ENCODE measurements around the gene CHKA. TPM values are rescaled to one million over a fixed set of nuclear protein-coding genes. Genes with fewer than 3 reads are reported as not detected.

CHKA gene
- polyA plus RNA-seq, 1 of the 3 experiments (the other 2 are of a cell fraction) = 12.3 TPM

- H3F3A ChIP-seq (replicated peaks; ENCODE audit: insufficient read depth) = no peaks in the 10 kb centered on the region
- WGBS (ENCODE audit: low lambda C conversion rate) = 82% methylated on average over 8 of the region's 8 CpGs
- CTCF ChIA-PET = interaction anchor here (1.2 kb wide), 1 partner anchor 10 kb away, joined by 4 read pairs; no protein-coding TSS in a partner anchor
- no peak for TF ChIP-seq GABPA (IDR thresholded peaks at IDR 0.05; ENCODE audit: low read depth)
- TF ChIP-seq YY1 (IDR thresholded peaks at IDR 0.05; ENCODE audit: low read depth) = no peak
- TF ChIP-seq ZBTB33 (IDR thresholded peaks at IDR 0.05; ENCODE audit: borderline replicate concordance, low read depth) = no peak
- no peak for TF ChIP-seq MXI1 (IDR thresholded peaks at IDR 0.05; ENCODE audit: low read depth, low read length)
- no peak for TF ChIP-seq SIN3A (IDR thresholded peaks at IDR 0.05; ENCODE audit: borderline replicate concordance, low read depth, low read length)
- TF ChIP-seq NFIC (IDR thresholded peaks at IDR 0.05; ENCODE audit: borderline replicate concordance) = no peak
- TF ChIP-seq CTCF (IDR thresholded peaks at IDR 0.05) = no peak
- TF ChIP-seq FOSL2 (IDR thresholded peaks at IDR 0.05; ENCODE audit: borderline replicate concordance, low read depth) = no peak
- TF ChIP-seq RCOR1 (IDR thresholded peaks at IDR 0.05; ENCODE audit: low read length) = no peak
- TF ChIP-seq MEF2A (IDR thresholded peaks at IDR 0.05; ENCODE audit: borderline replicate concordance, low read depth) = no peak
- TF ChIP-seq GATA2 (CRISPR knock-in tag; IDR thresholded peaks at IDR 0.05) = no peak
- no peak overlapping the region for H3K4me2 ChIP-seq
- POLR2A ChIA-PET = no interaction called here
- H2AFZ ChIP-seq (ENCODE audit: low read depth) = no peak overlapping the region
- 0 out of 2 replicates have a peak, but pooled peaks cover 4% of the 10 kb centered on the region for H4K20me1 ChIP-seq (ENCODE audit: insufficient read depth)
- DNase-seq = no peak
- H3K4me3 ChIP-seq (ENCODE audit: low read depth in 2 of 2, low read length in 1 of 2) = no peak overlapping the region
- H3K36me3 ChIP-seq (replicated peaks in 1 of 2; ENCODE audit: control insufficient read depth in 1 of 2, insufficient read depth in 2 of 2, low read length in 1 of 2) = peaks cover 0 to 15% of the 10 kb centered on the region in 2 experiments
- H3K9ac ChIP-seq = no peak overlapping the region
- H3K9me3 ChIP-seq = no peaks in the 10 kb centered on the region
- H3K79me2 ChIP-seq (ENCODE audit: insufficient read depth) = peaks cover 66% of the 10 kb centered on the region
- H3K27ac ChIP-seq (ENCODE audit: low read depth in 2 of 2, low read length in 1 of 2) = no peak overlapping the region
- no peaks in the 10 kb centered on the region for H3K9me2 ChIP-seq
- peaks cover 0 to 3% of the 10 kb centered on the region in 2 experiments; a peak in 1 of 4 replicates for H3K4me1 ChIP-seq (ENCODE audit: control insufficient read depth in 1 of 2, insufficient read depth in 2 of 2, low read depth in 1 of 2, low read length in 1 of 2)
- no peaks in the 10 kb centered on the region for H3K27me3 ChIP-seq (ENCODE audit: insufficient read depth)
Measured at GRCh38 chr11:68106165-68106940, 14.8 kb downstream of the CHKA start.

All from SK-N-SH (cell line).